Hypothalamus (tissue), 51 donors: ENCODE data around the gene SLC37A1.
"Not testable (repeated sequence)": the region's sequence is repeated elsewhere in the genome, so short reads cannot be mapped to it uniquely, and the experiment has no call there.

ENCODE experiments used
- DNase-seq, 51 donors: peaks; one replicate each; lab custom pipeline; 2025; lab: John Stamatoyannopoulos, UW

SLC37A1 gene

DNA sequence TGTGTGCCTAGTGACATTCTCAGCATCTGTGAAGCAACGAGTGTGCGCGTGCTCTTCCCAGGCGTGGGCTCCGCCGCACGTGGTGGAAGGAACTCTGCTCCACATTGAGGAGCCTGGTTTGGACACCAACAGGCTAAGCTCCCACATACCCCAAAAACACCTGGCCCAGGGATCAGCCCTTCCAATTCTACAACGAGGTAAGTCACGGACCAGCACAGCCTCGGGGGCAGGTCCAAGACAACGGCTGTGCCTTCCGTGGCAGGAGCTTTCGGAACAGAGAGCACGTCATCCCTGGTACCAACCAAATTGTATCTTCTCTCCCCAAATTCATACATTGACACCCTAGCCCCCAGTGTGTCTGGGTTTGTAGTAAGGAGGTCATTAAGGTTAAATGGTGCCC lies 112.5 kb downstream of the SLC37A1 start:
- no peak for DNase-seq

DNA sequence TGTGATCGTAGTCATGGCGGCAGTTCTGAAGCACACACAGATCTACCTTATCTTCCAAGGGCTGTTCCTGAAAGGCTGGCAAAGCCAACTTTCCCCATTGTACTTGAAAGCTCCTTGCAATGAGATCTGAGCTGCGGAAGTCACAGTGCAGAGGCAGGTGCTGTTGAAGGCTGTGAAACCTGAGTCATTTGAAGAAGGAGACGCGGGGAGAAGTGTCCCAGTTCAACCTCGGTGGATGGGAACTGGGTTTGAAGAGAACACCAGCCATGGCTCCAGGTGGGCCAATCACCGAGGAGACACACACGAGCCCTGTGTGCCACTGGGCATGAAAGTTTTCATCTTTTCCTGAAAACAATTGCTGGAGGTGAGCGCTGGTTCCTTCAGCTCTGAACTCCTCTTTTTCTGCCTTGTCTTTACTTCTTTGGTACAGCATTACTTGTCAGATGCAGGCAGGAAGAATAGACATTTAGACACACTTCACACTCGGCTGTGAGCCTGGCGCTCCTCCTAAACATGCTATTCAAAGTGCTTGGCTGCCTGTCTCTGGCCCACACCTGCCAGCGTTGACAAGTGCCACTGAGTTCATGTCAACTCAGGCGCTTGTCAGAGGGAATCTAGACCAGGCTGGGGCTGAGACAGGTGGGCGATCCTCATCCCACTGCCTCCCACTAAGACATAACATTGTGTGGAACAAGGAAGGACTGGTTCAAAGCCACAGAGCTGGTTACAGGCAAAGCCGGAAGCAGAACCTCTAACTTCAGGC lies 114.1 kb downstream of the SLC37A1 start:
- no peak for DNase-seq

DNA sequence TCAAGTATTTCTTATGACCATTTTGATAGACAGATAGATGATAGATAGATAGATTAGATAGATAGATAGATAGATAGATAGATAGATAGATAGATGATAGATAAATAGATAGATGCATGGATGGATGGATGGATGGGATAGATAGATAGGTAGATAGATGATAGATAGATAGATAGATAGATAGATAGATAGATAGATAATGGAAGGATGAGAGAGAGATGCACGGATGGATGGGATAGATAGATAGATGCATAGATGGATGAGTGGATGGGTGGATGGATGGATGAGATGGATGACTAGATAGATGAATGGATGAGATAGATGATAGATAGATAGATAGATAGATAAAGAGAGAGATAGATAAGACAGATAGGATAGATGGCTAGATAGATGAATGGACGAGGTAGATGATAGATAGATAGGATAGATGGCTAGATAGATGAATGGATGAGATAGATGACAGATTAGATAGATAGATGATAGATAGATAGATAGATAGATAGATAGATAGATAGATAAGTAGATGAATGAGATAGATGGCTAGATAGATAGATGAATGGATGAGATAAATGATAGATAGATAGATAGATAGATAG lies 114.9 kb downstream of the SLC37A1 start:
- DNase-seq: not testable (repeated sequence)

DNA sequence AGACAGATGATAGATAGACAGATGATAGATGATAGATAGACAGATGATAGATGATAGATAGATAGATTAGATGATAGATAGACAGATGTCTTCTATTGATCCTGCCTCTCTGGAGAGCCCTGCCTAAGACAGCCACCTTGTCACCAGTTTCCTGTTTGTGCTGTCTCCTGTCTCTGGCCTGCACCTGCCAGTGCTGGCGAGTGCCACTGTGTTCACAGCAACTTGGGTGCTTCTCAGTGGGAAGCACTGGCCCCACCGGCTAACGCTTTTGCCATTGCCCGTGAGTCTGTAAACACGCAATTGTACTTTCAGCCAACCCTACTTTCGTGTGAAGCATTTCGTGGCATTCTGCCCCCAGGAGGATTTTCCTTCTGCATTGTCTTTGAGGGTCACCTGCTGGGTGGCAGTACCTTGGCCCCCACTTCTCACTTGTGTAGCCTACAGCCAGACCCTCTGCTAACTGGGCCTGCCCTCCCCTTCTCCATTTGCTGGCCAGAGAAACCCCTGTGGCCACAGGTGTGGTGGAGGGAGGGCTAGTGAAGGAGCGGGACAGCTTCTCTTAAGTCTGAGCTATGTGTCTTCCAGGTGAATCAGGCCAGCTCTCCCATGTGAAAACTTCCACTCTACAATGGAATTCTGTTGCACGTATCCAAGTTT lies 116.4 kb downstream of the SLC37A1 start:
- DNase-seq: no peak

DNA sequence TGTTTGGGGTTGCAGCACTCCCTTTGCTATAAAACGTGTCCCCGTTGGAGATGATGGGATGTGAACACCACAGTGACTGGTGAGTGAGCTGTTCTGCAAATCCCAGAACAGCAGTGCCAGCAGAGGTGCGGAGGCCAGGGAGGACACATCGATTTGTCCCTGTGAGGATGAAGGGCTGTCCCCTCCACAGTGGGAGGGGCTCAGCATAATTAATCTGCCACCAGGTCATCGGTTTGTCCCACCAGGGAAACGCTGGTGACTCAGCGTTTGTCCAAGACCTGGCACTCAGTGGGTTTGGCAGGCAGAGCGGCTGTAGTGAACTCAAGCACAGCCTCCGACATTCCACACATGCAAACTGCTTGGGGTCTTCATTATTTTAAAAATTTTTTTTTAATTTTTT lies 117.0 kb downstream of the SLC37A1 start:
- DNase-seq: no peak
